Measurements from ENCODE around the gene ZFYVE26.

ZFYVE26 gene

DNA sequence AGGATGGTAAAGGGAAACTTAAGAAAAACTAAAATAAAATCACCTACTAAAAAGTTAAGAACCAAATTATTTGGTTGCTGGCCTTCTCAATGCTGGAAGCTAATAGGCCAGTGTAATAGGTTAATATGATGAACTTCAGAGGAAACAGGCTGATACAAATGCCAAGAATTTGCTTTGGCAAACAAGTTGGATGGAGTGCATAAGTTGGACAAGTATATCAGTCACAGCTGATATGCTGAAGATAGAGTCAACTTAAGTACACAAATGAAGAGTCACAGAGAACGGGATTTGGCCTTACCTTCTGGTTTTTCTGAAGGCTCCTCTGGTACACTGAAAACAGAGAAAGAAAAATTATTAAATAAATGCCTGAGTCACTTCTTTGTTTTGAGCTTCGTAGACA is 48.2 kb downstream of the ZFYVE26 start:
- Histone ChIP-seq H2AK5ac (ENCODE audit: low read depth, low read length) (no peak overlapping the region), H3K9ac (ENCODE audit: low read depth, low read length, poor library complexity) (no peak overlapping the region), H2AFZ (ENCODE audit: low read length) (no peak overlapping the region), H3K4me3 (ENCODE audit: low read length in 2 of 2) (no peak overlapping the region), H3K27me3 (ENCODE audit: control insufficient read depth in 3 of 3, insufficient read depth in 3 of 3, low read depth in 1 of 3, low read length in 3 of 3) (no peaks in the 10 kb centered on the region), H2BK120ac (ENCODE audit: low read depth, low read length) (no peak overlapping the region), H2BK12ac (ENCODE audit: low read length) (no peak overlapping the region), H2BK15ac (ENCODE audit: low read length) (no peak overlapping the region), H4K91ac (ENCODE audit: low read depth, low read length, poor library complexity) (no peak overlapping the region), H3K9me3 (replicated peaks in 1 of 2; ENCODE audit: control insufficient read depth in 2 of 2, insufficient read depth in 1 of 2, low read depth in 1 of 2, low read length in 2 of 2) (no peaks in the 10 kb centered on the region), H3K14ac (ENCODE audit: low read length) (no peak overlapping the region), H3K4me1 (ENCODE audit: control insufficient read depth in 2 of 2, insufficient read depth in 1 of 2, low read depth in 1 of 2, low read length in 2 of 2) (no peaks in the 10 kb centered on the region), H3K27ac (replicated peaks; ENCODE audit: low read length) (no peak overlapping the region), H3K4ac (ENCODE audit: low read length) (no peak overlapping the region), H2BK5ac (ENCODE audit: low read length) (no peak overlapping the region), H3K79me1 (ENCODE audit: low read depth, low read length) (no peaks in the 10 kb centered on the region), H3K36me3 (replicated peaks in 1 of 2; ENCODE audit: control insufficient read depth in 2 of 2, insufficient read depth in 2 of 2, low read length in 2 of 2) (peaks cover 26 to 95% of the 10 kb centered on the region in 2 donors), H4K8ac (ENCODE audit: low read depth, low read length) (no peak overlapping the region), H3K18ac (ENCODE audit: low read length) (no peak overlapping the region), H3K4me2 (ENCODE audit: insufficient read depth, low read length, poor library complexity, severe bottlenecking) (no peak overlapping the region), H3K23ac (ENCODE audit: low read depth, low read length, poor library complexity) (no peak overlapping the region)
- no CpG with 5 or more reads among the region's 2 CpGs for WGBS, 2 donors (ENCODE audit: extremely low coverage in 2 of 2, insufficient read length in 2 of 2, insufficient replicate concordance in 1 of 2)
- DNase-seq (ENCODE audit: low spot score): no peak

GRCh38 chr14:67766035-67766680 is 50.2 kb downstream of the ZFYVE26 start:
- no peaks in the 10 kb centered on the region for H3K4me1 ChIP-seq (ENCODE audit: control insufficient read depth in 2 of 2, insufficient read depth in 1 of 2, low read depth in 1 of 2, low read length in 2 of 2)
- H2BK12ac ChIP-seq (ENCODE audit: low read length): no peak overlapping the region
- no peak overlapping the region for H4K91ac ChIP-seq (ENCODE audit: low read depth, low read length, poor library complexity)
- no peak overlapping the region for H3K18ac ChIP-seq (ENCODE audit: low read length)
- H3K27me3 ChIP-seq (ENCODE audit: control insufficient read depth in 3 of 3, insufficient read depth in 3 of 3, low read depth in 1 of 3, low read length in 3 of 3): no peaks in the 10 kb centered on the region
- no peak overlapping the region for H3K9ac ChIP-seq (ENCODE audit: low read depth, low read length, poor library complexity)
- no peak overlapping the region for H2AK5ac ChIP-seq (ENCODE audit: low read depth, low read length)
- no peak overlapping the region for H3K27ac ChIP-seq (replicated peaks; ENCODE audit: low read length)
- WGBS, 2 donors (ENCODE audit: extremely low coverage in 2 of 2, insufficient read length in 2 of 2, insufficient replicate concordance in 1 of 2): no CpG with 5 or more reads among the region's 10 CpGs
- H2BK15ac ChIP-seq (ENCODE audit: low read length): no peak overlapping the region
- no peak overlapping the region for H4K8ac ChIP-seq (ENCODE audit: low read depth, low read length)
- H3K9me3 ChIP-seq (replicated peaks in 1 of 2; ENCODE audit: control insufficient read depth in 2 of 2, insufficient read depth in 1 of 2, low read depth in 1 of 2, low read length in 2 of 2): no peaks in the 10 kb centered on the region
- DNase-seq (ENCODE audit: low spot score): no peak
- H3K4me2 ChIP-seq (ENCODE audit: insufficient read depth, low read length, poor library complexity, severe bottlenecking): no peak overlapping the region
- H2AFZ ChIP-seq (ENCODE audit: low read length): no peak overlapping the region
- no peak overlapping the region for H2BK5ac ChIP-seq (ENCODE audit: low read length)
- peaks cover 27 to 93% of the 10 kb centered on the region in 2 donors for H3K36me3 ChIP-seq (replicated peaks in 1 of 2; ENCODE audit: control insufficient read depth in 2 of 2, insufficient read depth in 2 of 2, low read length in 2 of 2)
- H3K4ac ChIP-seq (ENCODE audit: low read length): no peak overlapping the region
- H3K23ac ChIP-seq (ENCODE audit: low read depth, low read length, poor library complexity): peak overlapping the region; percentile 26
- no peak overlapping the region for H2BK120ac ChIP-seq (ENCODE audit: low read depth, low read length)
- peak overlapping the region in 1 of 2 donors; percentile 66 for H3K4me3 ChIP-seq (ENCODE audit: low read length in 2 of 2)
- no peaks in the 10 kb centered on the region for H3K79me1 ChIP-seq (ENCODE audit: low read depth, low read length)
- H3K14ac ChIP-seq (ENCODE audit: low read length): no peak overlapping the region

DNA sequence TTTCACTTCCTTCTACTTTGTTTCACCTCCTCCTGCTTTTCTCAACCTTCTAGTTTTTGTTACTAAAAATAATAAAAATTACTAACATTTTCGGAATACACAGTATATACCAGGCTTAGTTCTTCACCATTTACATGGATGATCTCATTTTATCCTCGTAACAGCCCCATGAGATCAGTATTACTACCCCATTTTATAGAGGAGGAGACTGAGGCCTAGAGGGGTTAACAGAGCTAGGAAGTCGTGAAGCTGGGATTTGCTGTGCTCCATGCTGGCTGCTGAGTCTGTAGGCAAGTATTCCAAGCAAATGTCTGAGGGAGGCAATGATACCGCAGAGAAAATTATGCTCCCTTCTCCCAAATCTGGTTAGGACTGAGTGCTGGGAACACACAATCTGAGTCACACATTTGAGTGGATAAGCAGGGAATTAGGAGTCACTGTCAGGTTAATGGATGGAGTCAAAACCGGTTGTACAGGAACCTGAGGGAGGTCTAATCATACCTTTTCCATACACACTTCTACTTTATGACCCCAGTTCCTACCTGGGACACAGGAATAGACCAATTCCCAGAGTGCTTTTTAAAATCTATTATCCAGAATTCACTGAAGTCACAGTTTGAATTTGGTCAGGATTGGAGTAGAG is 51.1 kb downstream of the ZFYVE26 start:
- no CpG with 5 or more reads among the region's 5 CpGs for WGBS, 2 donors (ENCODE audit: extremely low coverage in 2 of 2, insufficient read length in 2 of 2, insufficient replicate concordance in 1 of 2)
- Histone ChIP-seq H2AK5ac (ENCODE audit: low read depth, low read length) (no peak overlapping the region), H3K4me2 (ENCODE audit: insufficient read depth, low read length, poor library complexity, severe bottlenecking) (no peak overlapping the region), H3K27me3 (ENCODE audit: control insufficient read depth in 3 of 3, insufficient read depth in 3 of 3, low read depth in 1 of 3, low read length in 3 of 3) (no peaks in the 10 kb centered on the region), H3K9me3 (replicated peaks in 1 of 2; ENCODE audit: control insufficient read depth in 2 of 2, insufficient read depth in 1 of 2, low read depth in 1 of 2, low read length in 2 of 2) (no peaks in the 10 kb centered on the region), H2BK5ac (ENCODE audit: low read length) (no peak overlapping the region), H3K27ac (replicated peaks; ENCODE audit: low read length) (no peak overlapping the region), H2AFZ (ENCODE audit: low read length) (no peak overlapping the region), H2BK12ac (ENCODE audit: low read length) (no peak overlapping the region), H3K18ac (ENCODE audit: low read length) (no peak overlapping the region), H3K79me1 (ENCODE audit: low read depth, low read length) (no peaks in the 10 kb centered on the region), H2BK120ac (ENCODE audit: low read depth, low read length) (no peak overlapping the region), H3K23ac (ENCODE audit: low read depth, low read length, poor library complexity) (no peak overlapping the region), H2BK15ac (ENCODE audit: low read length) (no peak overlapping the region), H3K36me3 (replicated peaks in 1 of 2; ENCODE audit: control insufficient read depth in 2 of 2, insufficient read depth in 2 of 2, low read length in 2 of 2) (peaks cover 30 to 93% of the 10 kb centered on the region in 2 donors), H3K4ac (ENCODE audit: low read length) (no peak overlapping the region), H4K8ac (ENCODE audit: low read depth, low read length) (no peak overlapping the region), H3K4me1 (ENCODE audit: control insufficient read depth in 2 of 2, insufficient read depth in 1 of 2, low read depth in 1 of 2, low read length in 2 of 2) (no peaks in the 10 kb centered on the region), H3K4me3 (ENCODE audit: low read length in 2 of 2) (no peak overlapping the region), H3K9ac (ENCODE audit: low read depth, low read length, poor library complexity) (no peak overlapping the region), H3K14ac (ENCODE audit: low read length) (no peak overlapping the region), H4K91ac (ENCODE audit: low read depth, low read length, poor library complexity) (no peak overlapping the region)
- no peak for DNase-seq (ENCODE audit: low spot score)

DNA sequence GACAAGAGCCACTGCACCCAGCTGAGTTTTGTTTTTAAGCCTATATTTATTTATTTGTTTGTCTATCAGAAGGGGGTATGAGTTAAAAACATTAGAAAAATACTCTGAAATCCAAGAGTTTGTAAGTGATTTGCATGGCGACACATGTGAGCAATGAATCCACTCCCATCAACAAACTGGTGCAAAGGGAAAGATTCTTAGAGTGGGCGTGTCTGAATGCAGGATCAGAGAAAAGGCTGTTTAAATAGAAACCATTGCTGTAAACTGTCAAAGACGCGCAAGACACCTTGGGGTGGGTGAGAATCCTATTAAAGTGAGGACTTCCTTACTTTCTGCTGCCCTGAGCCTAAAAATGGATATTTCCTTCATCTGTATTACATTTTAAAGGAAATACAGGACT is 51.9 kb downstream of the ZFYVE26 start:
- Histone ChIP-seq H3K4me2 (ENCODE audit: insufficient read depth, low read length, poor library complexity, severe bottlenecking) (no peak overlapping the region), H3K4me1 (ENCODE audit: control insufficient read depth in 2 of 2, insufficient read depth in 1 of 2, low read depth in 1 of 2, low read length in 2 of 2) (no peaks in the 10 kb centered on the region), H2BK15ac (ENCODE audit: low read length) (no peak overlapping the region), H2BK12ac (ENCODE audit: low read length) (no peak overlapping the region), H3K4ac (ENCODE audit: low read length) (no peak overlapping the region), H3K23ac (ENCODE audit: low read depth, low read length, poor library complexity) (no peak overlapping the region), H4K91ac (ENCODE audit: low read depth, low read length, poor library complexity) (no peak overlapping the region), H3K36me3 (replicated peaks in 1 of 2; ENCODE audit: control insufficient read depth in 2 of 2, insufficient read depth in 2 of 2, low read length in 2 of 2) (peaks cover 30 to 95% of the 10 kb centered on the region in 2 donors), H3K9me3 (replicated peaks in 1 of 2; ENCODE audit: control insufficient read depth in 2 of 2, insufficient read depth in 1 of 2, low read depth in 1 of 2, low read length in 2 of 2) (no peaks in the 10 kb centered on the region), H2BK120ac (ENCODE audit: low read depth, low read length) (no peak overlapping the region), H4K8ac (ENCODE audit: low read depth, low read length) (no peak overlapping the region), H2BK5ac (ENCODE audit: low read length) (no peak overlapping the region), H2AK5ac (ENCODE audit: low read depth, low read length) (no peak overlapping the region), H3K79me1 (ENCODE audit: low read depth, low read length) (no peaks in the 10 kb centered on the region), H3K27me3 (ENCODE audit: control insufficient read depth in 3 of 3, insufficient read depth in 3 of 3, low read depth in 1 of 3, low read length in 3 of 3) (no peaks in the 10 kb centered on the region), H3K4me3 (ENCODE audit: low read length in 2 of 2) (no peak overlapping the region), H3K18ac (ENCODE audit: low read length) (no peak overlapping the region), H3K9ac (ENCODE audit: low read depth, low read length, poor library complexity) (no peak overlapping the region), H3K14ac (ENCODE audit: low read length) (no peak overlapping the region), H3K27ac (replicated peaks; ENCODE audit: low read length) (no peak overlapping the region), H2AFZ (ENCODE audit: low read length) (no peak overlapping the region)
- no CpG with 5 or more reads among the region's 4 CpGs for WGBS, 2 donors (ENCODE audit: extremely low coverage in 2 of 2, insufficient read length in 2 of 2, insufficient replicate concordance in 1 of 2)
- DNase-seq (ENCODE audit: low spot score): no peak
